Right lobe of liver (tissue), 6 donors: ENCODE data around the gene FOXJ3. TPM values are rescaled to one million over a fixed set of nuclear protein-coding genes. Genes with fewer than 3 reads are reported as not detected.

Experiments
- ATAC-seq, 4 donors: fragments of 200-7000 bp; cut with Tn5 transposase; one replicate each; pipeline ENCODE4 v1.9.1; 2020; ENCODE audit warnings: mild to moderate bottlenecking in 4 of 4, moderate library complexity in 4 of 4
- DNase-seq, 3 donors: peaks; one replicate each; pipeline ENCODE4 v3.0.0-alpha.2; 2020
- H3K27ac ChIP-seq, 3 donors: fragments of 200-600 bp; one replicate each; pipeline ENCODE4 v1.8.0; 2022
- H3K27me3 ChIP-seq, 2 donors: fragments of 200-600 bp; one replicate each; pipeline ENCODE4 v1.8.0; 2022
- H3K36me3 ChIP-seq, 4 donors: fragments of 200-600 bp; sonication (generic) in 1 of 4; one replicate each; pipeline versions ENCODE4 v1.5.1 to v1.8.0; 2017 to 2022; ENCODE audit warnings: control low read depth in 1 of 4
- H3K4me1 ChIP-seq, 4 donors: fragments of 200-600 bp; sonication (generic) in 1 of 4; one replicate each; pipeline versions ENCODE4 v1.5.1 to v1.8.0; 2017 to 2022; ENCODE audit warnings: control low read depth in 1 of 4
- H3K4me3 ChIP-seq, 3 donors: fragments of 200-600 bp; one replicate each; pipeline ENCODE4 v1.8.0; 2022
- H3K9me3 ChIP-seq, 4 donors: fragments of 200-600 bp; sonication (generic) in 1 of 4; one replicate each; pipeline versions ENCODE4 v1.5.1 to v1.8.0; 2017 to 2022; ENCODE audit warnings: control low read depth in 1 of 4
- CTCF ChIP-seq, 4 donors: fragments of 200-600 bp in 3 of 4; fragments of 450-650 bp in 1 of 4; IDR thresholded peaks; one replicate each; pipeline versions ENCODE4 v1.5.1 to v1.8.0; 2016 to 2022; ENCODE audit warnings: antibody characterized with exemption in 4 of 4, mild to moderate bottlenecking in 2 of 4
- POLR2A ChIP-seq: fragments of 450-650 bp; IDR thresholded peaks from one replicate; pipeline ENCODE4 v1.6.1; 2017; ENCODE audit warnings: antibody characterized with exemption, mild to moderate bottlenecking
- WGBS: methylation state at CpG from one replicate; pipeline ENCODE4 v1.1.6; 2018; ENCODE audit warnings: low coverage, low lambda C conversion rate; ENCODE audit not compliant: insufficient coverage; ENCODE audit errors: missing lambda C conversion rate; 5-methylcytosine and 5-hydroxymethylcytosine counted together
- intact Hi-C, 2 donors: fragments of 100-400 bp; cut with DNase I; formaldehyde crosslinking; loops; one replicate each; pipeline versions ENCODE4 v1.11.2 to v1.14.1; 2022
- total RNA-seq, 6 experiments: library from RNA; depleted of rRNA in 2 of 6; stranded (reverse); fragments of >200 nt in 2 of 6; fragmentation: NEBNext Ultra II Directional in 3 of 6; extraction: Animal tissue kit (Norgen Biotek cat#: 25700) in 3 of 6; gene quantifications; one replicate each; pipeline versions ENCODE4 v1.1.0 to v1.2.4, GENCODE V29; 2016 to 2023
- donor health status: DM: no; HTN: yes; CAD: no.
- donor health status: DM: no; HTN: no; CAD: no.
- donor health status: DM: no; HTN: no; CAD: no.
- donor health status: DM: no; HTN: yes; CAD: no.
- donor health status: DM: no; HTN: yes; CAD: no.

FOXJ3 gene
- total RNA-seq, 6 experiments from 2014 or later: 12.1 to 18.4 (median 14.5) TPM

- Histone ChIP-seq H3K27me3 (no peaks in the 10 kb centered on the region), H3K9me3 (no peaks in the 10 kb centered on the region), H3K27ac (no peak overlapping the region), H3K36me3 (no peaks in the 10 kb centered on the region), H3K4me3 (no peak overlapping the region), H3K4me1 (peaks cover 0 to 40% (median 14%) of the 10 kb centered on the region in 4 donors)
- TF ChIP-seq POLR2A (no peak), CTCF (IDR thresholded peaks at IDR 0.05) (no peak)
- ATAC-seq: peak; percentile 78 to 89 (median 88)
- no peak for DNase-seq
- intact Hi-C loops: no loop called here
- 20% methylated on average over 2 of the region's 2 CpGs for WGBS
Observed at GRCh38 chr1:42325014-42325402, 10.0 kb downstream of the FOXJ3 start.

GRCh38 chr1:42324398-42325013 is 10.5 kb downstream of the FOXJ3 start:
- peak in 1 of 4 donors; percentile 11 for ATAC-seq
- TF ChIP-seq CTCF (IDR thresholded peaks at IDR 0.05) (no peak), POLR2A (no peak)
- H3K9me3 ChIP-seq: no peaks in the 10 kb centered on the region
- WGBS: 25% methylated on average over 6 of the region's 6 CpGs
- H3K4me1 ChIP-seq: peaks cover 0 to 41% (median 15%) of the 10 kb centered on the region in 4 donors
- no peaks in the 10 kb centered on the region for H3K27me3 ChIP-seq
- DNase-seq: no peak
- intact Hi-C loops: no loop called here
- H3K27ac ChIP-seq: no peak overlapping the region
- H3K36me3 ChIP-seq: no peaks in the 10 kb centered on the region
- H3K4me3 ChIP-seq: no peak overlapping the region

- Histone ChIP-seq H3K27ac (no peak overlapping the region), H3K36me3 (no peaks in the 10 kb centered on the region), H3K4me1 (peaks cover 0 to 41% (median 15%) of the 10 kb centered on the region in 4 donors), H3K27me3 (no peaks in the 10 kb centered on the region), H3K9me3 (no peaks in the 10 kb centered on the region), H3K4me3 (no peak overlapping the region)
- 86% methylated on average over 2 of the region's 2 CpGs for WGBS
- intact Hi-C loops: no loop called here
- TF ChIP-seq POLR2A: no peak
- TF ChIP-seq CTCF (IDR thresholded peaks at IDR 0.05): no peak
- ATAC-seq (no peak), DNase-seq (no peak)
Observed at GRCh38 chr1:42323551-42323950, 11.5 kb downstream of the FOXJ3 start.

- Histone ChIP-seq H3K27ac (no peak overlapping the region), H3K4me1 (peaks cover 0 to 41% (median 15%) of the 10 kb centered on the region in 4 donors)
- no peak for ATAC-seq
Observed at GRCh38 chr1:42322577-42322976, 12.5 kb downstream of the FOXJ3 start.

More at GRCh38 chr1:42322577-42322976, 12.5 kb downstream of the FOXJ3 start:
- intact Hi-C loops: no loop called here
- TF ChIP-seq POLR2A: no peak
- no peak for TF ChIP-seq CTCF (IDR thresholded peaks at IDR 0.05)
- H3K27me3 ChIP-seq: no peaks in the 10 kb centered on the region
- no peaks in the 10 kb centered on the region for H3K36me3 ChIP-seq
- no peak overlapping the region for H3K4me3 ChIP-seq
- WGBS: 0% methylated on average over 1 of the region's 1 CpG
- no peak for DNase-seq
- H3K9me3 ChIP-seq: no peaks in the 10 kb centered on the region
